Measurements from ENCODE around the gene S100A9. TPM values are rescaled to one million over a fixed set of nuclear protein-coding genes. Genes with fewer than 3 reads are reported as not detected.

Gene S100A9
- total and polyA plus RNA-seq, 10 donors = 947 to 6,984 (median 2,376) TPM

DNA sequence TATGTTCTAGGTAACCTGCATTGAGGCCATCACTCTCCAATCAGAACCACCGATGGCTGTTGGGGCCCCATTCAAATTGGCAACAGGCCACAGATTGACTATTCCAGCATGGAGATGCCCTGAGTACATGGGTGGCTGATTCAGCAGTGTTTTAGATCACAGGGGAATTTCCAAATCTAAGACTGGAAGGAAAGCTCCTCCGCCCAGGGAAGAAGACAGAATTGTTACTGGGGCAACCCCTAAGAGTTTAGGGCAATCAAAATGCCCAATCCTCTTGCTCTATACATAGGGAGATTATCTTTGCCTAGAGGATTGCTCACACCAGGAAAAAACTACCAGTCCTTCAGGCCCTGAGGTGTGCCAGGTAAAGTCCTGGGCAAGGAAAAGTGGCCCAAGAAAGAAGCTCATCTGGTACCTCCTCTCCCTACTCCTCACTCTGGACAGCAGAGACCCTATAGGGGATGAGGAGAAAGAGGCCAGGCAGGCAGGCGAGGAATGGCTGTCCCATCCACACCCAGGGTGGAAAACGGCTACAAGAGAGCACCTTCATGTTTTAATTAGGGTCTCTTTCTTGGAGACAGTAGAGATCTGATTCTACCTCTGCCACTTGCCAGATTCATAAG lies 27.4 kb downstream of the S100A9 start:
- peaks cover 3 to 28% (median 17%) of the 10 kb centered on the region in 8 donors for H3K9me3 ChIP-seq
- intact Hi-C loops (cut with DNase I; ENCODE audit: low total_unique reads) = no loop called here
- DNase-seq = peak; percentile 29
- TF ChIP-seq, protein P1, sequence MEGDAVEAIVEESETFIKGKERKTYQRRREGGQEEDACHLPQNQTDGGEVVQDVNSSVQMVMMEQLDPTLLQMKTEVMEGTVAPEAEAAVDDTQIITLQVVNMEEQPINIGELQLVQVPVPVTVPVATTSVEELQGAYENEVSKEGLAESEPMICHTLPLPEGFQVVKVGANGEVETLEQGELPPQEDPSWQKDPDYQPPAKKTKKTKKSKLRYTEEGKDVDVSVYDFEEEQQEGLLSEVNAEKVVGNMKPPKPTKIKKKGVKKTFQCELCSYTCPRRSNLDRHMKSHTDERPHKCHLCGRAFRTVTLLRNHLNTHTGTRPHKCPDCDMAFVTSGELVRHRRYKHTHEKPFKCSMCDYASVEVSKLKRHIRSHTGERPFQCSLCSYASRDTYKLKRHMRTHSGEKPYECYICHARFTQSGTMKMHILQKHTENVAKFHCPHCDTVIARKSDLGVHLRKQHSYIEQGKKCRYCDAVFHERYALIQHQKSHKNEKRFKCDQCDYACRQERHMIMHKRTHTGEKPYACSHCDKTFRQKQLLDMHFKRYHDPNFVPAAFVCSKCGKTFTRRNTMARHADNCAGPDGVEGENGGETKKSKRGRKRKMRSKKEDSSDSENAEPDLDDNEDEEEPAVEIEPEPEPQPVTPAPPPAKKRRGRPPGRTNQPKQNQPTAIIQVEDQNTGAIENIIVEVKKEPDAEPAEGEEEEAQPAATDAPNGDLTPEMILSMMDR (IDR thresholded peaks at IDR 0.05 in 8 of 11, conservative IDR thresholded peaks at IDR 0.05 in 3 of 11) = no peak
- no peak for TF ChIP-seq POLR2AphosphoS5 (IDR thresholded peaks at IDR 0.05)
- no peak for TF ChIP-seq POLR2A (IDR thresholded peaks at IDR 0.05)
- peak overlapping the region in 6 of 8 donors; percentile 75 to 95 (median 88) for H3K27ac ChIP-seq
- peaks cover 0 to 2% (median 0%) of the 10 kb centered on the region in 7 donors for H3K27me3 ChIP-seq (replicated peaks in 1 of 7)
- peak overlapping the region in 1 of 8 donors; percentile 51 for H3K4me3 ChIP-seq
- WGBS, 5 donors = 68 to 89% (median 80%) methylated on average over 4 of the region's 4 CpGs
- H3K36me3 ChIP-seq = no peaks in the 10 kb centered on the region
- H3K4me1 ChIP-seq = peaks cover 0 to 19% (median 0%) of the 10 kb centered on the region in 6 donors

DNA sequence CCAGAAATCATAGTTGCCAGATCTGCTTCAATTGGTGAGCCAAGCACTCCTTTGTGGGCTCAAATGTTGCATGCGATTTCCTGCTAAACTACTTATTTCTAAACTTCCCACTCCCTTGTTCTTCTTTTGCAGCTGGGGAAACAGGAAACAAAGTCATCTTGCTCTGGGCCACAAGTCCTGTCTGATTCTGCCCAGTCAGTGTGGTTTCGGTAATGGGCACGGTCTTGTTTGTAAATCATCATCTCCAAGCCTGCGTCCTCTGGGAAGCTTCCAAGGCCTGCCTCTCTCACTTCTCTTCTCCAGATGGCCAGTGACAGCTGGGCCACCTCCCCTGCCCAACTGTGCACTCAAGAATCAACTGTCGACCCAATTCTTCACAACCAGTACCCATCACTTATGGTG lies 28.8 kb downstream of the S100A9 start:
- Histone ChIP-seq H3K4me1 (peaks cover 0 to 29% (median 0%) of the 10 kb centered on the region in 6 donors), H3K27ac (peak overlapping the region in 7 of 8 donors; percentile 66 to 95 (median 86)), H3K36me3 (no peaks in the 10 kb centered on the region), H3K4me3 (peak overlapping the region in 1 of 8 donors; percentile 51), H3K9me3 (peaks cover 3 to 16% (median 9%) of the 10 kb centered on the region in 8 donors), H3K27me3 (replicated peaks in 1 of 7) (peaks cover 0 to 15% (median 0%) of the 10 kb centered on the region in 7 donors)
- intact Hi-C loops (cut with DNase I; ENCODE audit: low total_unique reads) = no loop called here
- WGBS, 5 donors = 14 to 39% (median 29%) methylated on average over 4 to 5 of the region's 5 CpGs
- peak in 2 of 3 donors; percentile 17 to 76 for TF ChIP-seq POLR2AphosphoS5 (IDR thresholded peaks at IDR 0.05)
- TF ChIP-seq POLR2A (IDR thresholded peaks at IDR 0.05) = no peak
- DNase-seq = peak; percentile 80

DNA sequence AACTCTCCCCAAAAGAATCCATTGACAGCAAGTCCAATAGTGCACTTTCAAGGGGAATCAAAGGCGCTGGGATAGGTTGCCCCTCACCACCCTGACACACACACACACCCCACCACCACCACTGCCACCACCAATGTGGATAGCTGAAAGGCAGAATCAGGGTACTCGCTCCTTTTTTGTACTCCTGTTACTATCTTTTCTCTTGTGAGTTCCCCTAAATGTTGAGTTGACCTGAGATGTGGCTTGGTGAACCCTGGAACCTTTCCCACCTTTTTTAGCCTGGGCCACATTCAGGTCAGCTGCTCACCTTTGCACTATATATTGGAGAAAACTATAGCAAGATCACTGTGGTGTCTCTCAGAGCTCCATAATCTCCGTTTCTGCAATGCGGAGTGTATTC lies 29.3 kb downstream of the S100A9 start:
- H3K4me3 ChIP-seq = peak overlapping the region in 1 of 8 donors; percentile 51
- TF ChIP-seq, protein P1 (IDR thresholded peaks at IDR 0.05 in 8 of 11, conservative IDR thresholded peaks at IDR 0.05 in 3 of 11) = no peak
- TF ChIP-seq POLR2AphosphoS5 (IDR thresholded peaks at IDR 0.05) (no peak), POLR2A (IDR thresholded peaks at IDR 0.05) (no peak)
- 82 to 93% (median 87%) methylated on average over 4 of the region's 4 CpGs for WGBS, 5 donors
- H3K36me3 ChIP-seq = no peaks in the 10 kb centered on the region
- no peak for DNase-seq
- H3K4me1 ChIP-seq = peaks cover 0 to 33% (median 0%) of the 10 kb centered on the region in 6 donors
- peaks cover 0 to 18% (median 0%) of the 10 kb centered on the region in 7 donors for H3K27me3 ChIP-seq (replicated peaks in 1 of 7)
- peak overlapping the region in 7 of 8 donors; percentile 51 to 95 (median 86) for H3K27ac ChIP-seq
- H3K9me3 ChIP-seq = peaks cover 0 to 11% (median 6%) of the 10 kb centered on the region in 8 donors
- intact Hi-C loops (cut with DNase I; ENCODE audit: low total_unique reads) = no loop called here

DNA sequence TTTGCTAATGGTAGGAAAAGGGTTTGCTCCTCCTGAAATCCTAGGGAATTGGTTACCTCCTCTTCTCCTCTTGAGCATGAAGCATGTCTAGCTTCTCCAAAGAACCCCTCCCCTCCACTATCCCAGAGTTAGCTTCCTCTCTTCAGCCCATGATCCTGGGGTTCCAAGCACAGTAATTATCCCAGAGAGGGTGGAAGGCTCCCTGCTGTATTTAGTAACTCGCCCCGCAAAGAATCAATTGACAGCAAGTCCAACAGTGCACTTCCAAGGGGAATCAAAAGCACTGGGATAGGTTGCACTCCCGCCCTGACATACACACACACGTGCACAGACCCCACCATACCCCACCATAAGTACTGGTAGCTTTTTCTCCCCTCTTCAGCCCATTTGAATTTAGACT lies 30.1 kb downstream of the S100A9 start:
- Histone ChIP-seq H3K4me1 (peaks cover 0 to 33% (median 0%) of the 10 kb centered on the region in 6 donors), H3K36me3 (no peaks in the 10 kb centered on the region), H3K4me3 (peak overlapping the region in 1 of 8 donors; percentile 51), H3K27me3 (replicated peaks in 1 of 7) (peaks cover 0 to 25% (median 0%) of the 10 kb centered on the region in 7 donors), H3K27ac (peak overlapping the region in 6 of 8 donors; percentile 75 to 95 (median 88)), H3K9me3 (peaks cover 0 to 4% (median 1%) of the 10 kb centered on the region in 8 donors)
- 56 to 90% (median 84%) methylated on average over 4 of the region's 4 CpGs for WGBS, 5 donors
- no peak for DNase-seq
- TF ChIP-seq POLR2AphosphoS5 (IDR thresholded peaks at IDR 0.05) (no peak), POLR2A (IDR thresholded peaks at IDR 0.05) (no peak)
- TF ChIP-seq, protein P1 (IDR thresholded peaks at IDR 0.05 in 8 of 11, conservative IDR thresholded peaks at IDR 0.05 in 3 of 11) = no peak
- intact Hi-C loops (cut with DNase I; ENCODE audit: low total_unique reads) = no loop called here
